GM23338 (cell line): ENCODE measurements around the gene EVC2. TPM values are rescaled to one million over a fixed set of nuclear protein-coding genes. Genes with fewer than 3 reads are reported as not detected.

Experiments
- ATAC-seq: fragments of 200-7000 bp; cut with Tn5 transposase; 3 replicates; pipeline ENCODE4 v1.9.1; 2020
- DNase-seq: peaks from one replicate; pipeline ENCODE4 v3.0.0-alpha.2; 2015; ENCODE audit warnings: low spot score
- H2AFZ ChIP-seq: fragments of 200-600 bp; sonication (generic); 2 replicates; pipeline ENCODE4 v1.8.0; 2016; ENCODE audit warnings: antibody characterized with exemption, mild to moderate bottlenecking, moderate library complexity
- H3F3A ChIP-seq: fragments of 200-600 bp; sonication (generic); replicated peaks from 2 replicates; pipeline ENCODE4 v1.8.0; 2017; ENCODE audit warnings: antibody characterized with exemption, mixed run types, low read depth
- H3K27ac ChIP-seq: fragments of 200-600 bp; sonication (generic); 2 replicates; pipeline ENCODE4 v1.6.1; 2016; ENCODE audit warnings: low read depth
- H3K27me3 ChIP-seq: fragments of 200-600 bp; sonication (generic); 2 replicates; pipeline ENCODE4 v1.8.0; 2016; ENCODE audit warnings: mild to moderate bottlenecking, mixed run types, moderate library complexity; ENCODE audit not compliant: insufficient read depth
- H3K36me3 ChIP-seq: fragments of 200-600 bp; sonication (generic); 2 replicates; pipeline ENCODE4 v1.8.0; 2016; ENCODE audit warnings: mild to moderate bottlenecking; ENCODE audit not compliant: insufficient read depth
- H3K4me1 ChIP-seq: fragments of 200-600 bp; sonication (generic); 2 replicates; pipeline ENCODE4 v1.8.0; 2016; ENCODE audit warnings: mild to moderate bottlenecking, moderate library complexity; ENCODE audit not compliant: insufficient read depth
- H3K4me2 ChIP-seq: fragments of 200-600 bp; sonication (generic); 2 replicates; pipeline ENCODE4 v1.7.1; 2017; ENCODE audit warnings: mixed run types
- H3K4me3 ChIP-seq: fragments of 200-600 bp; sonication (generic); 2 replicates; pipeline ENCODE4 v1.6.1; 2016; ENCODE audit warnings: mixed run types
- H3K79me2 ChIP-seq: fragments of 200-600 bp; sonication (generic); replicated peaks from 2 replicates; pipeline ENCODE4 v1.8.0; 2017; ENCODE audit warnings: mild to moderate bottlenecking; ENCODE audit not compliant: insufficient read depth
- H3K9me2 ChIP-seq: fragments of 200-600 bp; sonication (generic); 2 replicates; pipeline ENCODE4 v1.8.0; 2017; ENCODE audit not compliant: insufficient read depth
- H4K20me1 ChIP-seq: fragments of 200-600 bp; sonication (generic); replicated peaks from 2 replicates; pipeline ENCODE4 v1.8.0; 2017; ENCODE audit warnings: mild to moderate bottlenecking; ENCODE audit not compliant: insufficient read depth
- H3K27ac Mint-ChIP-seq: 2 replicates; pipeline ENCODE4 v1.8.0; 2020; ENCODE audit warnings: inconsistent platforms, mild to moderate bottlenecking, moderate library complexity, mixed read lengths
- H3K27me3 Mint-ChIP-seq: 3 replicates; pipeline ENCODE4 v1.8.0; 2022; ENCODE audit warnings: low read depth, mild to moderate bottlenecking, moderate library complexity, mixed read lengths, inconsistent platforms; ENCODE audit not compliant: insufficient read depth, poor library complexity
- H3K36me3 Mint-ChIP-seq: 3 replicates; pipeline ENCODE4 v1.8.0; 2021; ENCODE audit warnings: low read depth, mild to moderate bottlenecking, inconsistent platforms, moderate library complexity, mixed read lengths
- H3K4me1 Mint-ChIP-seq: 3 replicates; pipeline ENCODE4 v1.8.0; 2020; ENCODE audit warnings: mild to moderate bottlenecking, inconsistent platforms, mixed read lengths
- H3K4me3 Mint-ChIP-seq: 3 replicates; pipeline ENCODE4 v1.8.0; 2021; ENCODE audit warnings: moderate library complexity, mild to moderate bottlenecking, inconsistent platforms, mixed read lengths
- H3K9me3 Mint-ChIP-seq: 3 replicates; pipeline ENCODE4 v1.8.0; 2020; ENCODE audit warnings: moderate library complexity, mild to moderate bottlenecking, inconsistent platforms, mixed read lengths
- CREB1 ChIP-seq: fragments of 250-450 bp; sonication (Bioruptor Pico); IDR thresholded peaks from 2 replicates; pipeline ENCODE4 v1.5.0; 2020; ENCODE audit warnings: low read depth, mild to moderate bottlenecking, moderate library complexity
- CTCF ChIP-seq, 2 experiments: fragments of 200-600 bp in 1 of 2; sonication (generic) in 1 of 2; conservative IDR thresholded peaks; 2 replicates each; pipeline versions ENCODE4 v1.5.1 to v1.6.1; 2016 to 2017; ENCODE audit warnings: antibody characterized with exemption in 2 of 2, low read depth in 2 of 2, mild to moderate bottlenecking in 2 of 2, moderate library complexity in 1 of 2
- EZH2 ChIP-seq: fragments of 200-600 bp; sonication (generic); IDR thresholded peaks from one replicate; pipeline ENCODE4 v1.8.0; 2017; ENCODE audit warnings: antibody characterized with exemption, mild to moderate bottlenecking, low read depth; ENCODE audit not compliant: unreplicated experiment
- NANOG ChIP-seq: IDR thresholded peaks from 2 replicates; pipeline ENCODE4 v1.6.1; 2016; ENCODE audit warnings: antibody characterized with exemption, borderline replicate concordance
- ZNF462 ChIP-seq: fragments of 250-450 bp; sonication (Bioruptor Pico); IDR thresholded peaks from 2 replicates; pipeline ENCODE4 v1.5.0; 2020; ENCODE audit warnings: mild to moderate bottlenecking, moderate library complexity
- polyA plus RNA-seq: library from polyadenylated mRNA; unstranded; fragments of >200 nt; fragmentation: Nextera tagmentation; extraction: Ambion mirVana; gene quantifications from 2 replicates; pipeline ENCODE4 v1.2.1, GENCODE V29; 2016
- total RNA-seq: library from RNA; depleted of rRNA; stranded (reverse); fragments of >200 nt; shearing (Covaris generic); gene quantifications from 2 replicates; pipeline ENCODE4 v1.2.3, GENCODE V29; 2014

The EVC2 gene
- total and polyA plus RNA-seq, 2 experiments from 2014 or later = 3.4 to 11.5 TPM

- TF ChIP-seq ZNF462 = no peak
Measured at GRCh38 chr4:5661237-5661636, 47.1 kb downstream of the EVC2 start (continued).

- Mint-ChIP-seq H3K27me3 (peaks cover 2% of the 10 kb centered on the region), H3K9me3 (no peaks in the 10 kb centered on the region; the same call in 2 of the 3 replicates), H3K4me3 (no peak overlapping the region), H3K36me3 (peaks cover 23% of the 10 kb centered on the region), H3K27ac (no peak overlapping the region), H3K4me1 (no peaks in the 10 kb centered on the region)
- Histone ChIP-seq H4K20me1 (no peaks in the 10 kb centered on the region; the same call in 1 of the 2 replicates), H3K79me2 (no peaks in the 10 kb centered on the region), H3K27me3 (no peaks in the 10 kb centered on the region), H3K4me3 (no peak overlapping the region), H3K9me2 (no peaks in the 10 kb centered on the region), H3K4me1 (no peaks in the 10 kb centered on the region), H3K36me3 (0 out of 2 replicates have a peak, but pooled peaks cover 6% of the 10 kb centered on the region), H3F3A (no peaks in the 10 kb centered on the region), H2AFZ (no peak overlapping the region), H3K27ac (no peak overlapping the region), H3K4me2 (no peak overlapping the region)
- ATAC-seq (no peak), DNase-seq (no peak)
- TF ChIP-seq EZH2 = no peak
- TF ChIP-seq CTCF (conservative IDR thresholded peaks at IDR 0.05; ENCODE audit: low read depth in 2 of 2) = no peak
- no peak for TF ChIP-seq CREB1 (CRISPR knock-in tag)
- TF ChIP-seq ZNF462 = no peak
- no peak for TF ChIP-seq NANOG
Measured at GRCh38 chr4:5660185-5660584, 48.2 kb downstream of the EVC2 start.
